ENCODE measurements around the gene BIVM. TPM values are rescaled to one million over a fixed set of nuclear protein-coding genes. Genes with fewer than 3 reads are reported as not detected.

BIVM gene
- total and polyA plus RNA-seq, 2 of the 4 experiments (the other 2 are of a cell fraction): 7.2 to 12.2 TPM

DNA sequence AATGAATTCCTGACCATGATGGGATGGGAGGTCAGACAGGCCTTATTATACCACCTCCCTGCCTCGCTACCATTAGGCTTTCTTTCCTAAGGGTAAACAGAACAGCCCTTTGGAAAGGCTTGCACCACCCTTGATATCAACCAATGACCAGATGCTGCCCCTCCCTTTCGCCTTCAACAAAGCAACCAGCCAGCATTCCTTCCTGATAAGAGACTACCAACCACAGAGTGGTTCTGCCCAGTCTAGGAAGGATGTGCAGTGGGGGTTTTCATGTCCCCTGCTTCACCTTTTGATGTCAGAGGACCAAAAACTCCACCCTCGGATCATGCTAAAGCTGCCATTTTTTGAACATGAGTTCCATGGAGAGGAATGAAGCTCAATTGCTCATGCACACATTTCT is 47.0 kb upstream of the BIVM start:
- no TSS peak for BruUV-seq (replicated peaks)
- no peaks in the 10 kb centered on the region for H3K4me1 ChIP-seq (ENCODE audit: control insufficient read depth, insufficient read depth, low read length)
- ATAC-seq (ENCODE audit: low read depth): no peak
- H3K4ac ChIP-seq (ENCODE audit: low read depth, low read length): no peak overlapping the region
- no peak overlapping the region for H2AK5ac ChIP-seq (ENCODE audit: low read depth, low read length)
- H2AK9ac ChIP-seq (replicated peaks; ENCODE audit: low read depth, low read length, poor library complexity): no peak overlapping the region
- no peak overlapping the region for H2BK20ac ChIP-seq (ENCODE audit: low read depth, low read length)
- no peak overlapping the region for H3K14ac ChIP-seq (replicated peaks; ENCODE audit: low read depth, low read length)
- no peaks in the 10 kb centered on the region for H3K36me3 ChIP-seq (ENCODE audit: control insufficient read depth, insufficient read depth, low read length)
- H2BK15ac ChIP-seq (ENCODE audit: low read depth, low read length): no peak overlapping the region
- dilution Hi-C loops (cut with HindIII; ENCODE audit: low sequenced_read_pairs, unreplicated experiment): no loop called here
- H2AFZ ChIP-seq (replicated peaks; ENCODE audit: low read length, poor library complexity): no peak overlapping the region
- POLR2A ChIA-PET (ENCODE audit: unreplicated experiment): no interaction called here
- H3K18ac ChIP-seq (ENCODE audit: low read depth, low read length): no peak overlapping the region
- H3K4me2 ChIP-seq (ENCODE audit: low read depth, low read length): no peak overlapping the region
- no CpG with 5 or more reads among the region's 3 CpGs for WGBS, 2 experiments (ENCODE audit: extremely low coverage in 2 of 2, insufficient read length in 1 of 2)
- H3K56ac ChIP-seq (ENCODE audit: extremely low read depth, insufficient read depth, low read length): no peak overlapping the region
- no peaks in the 10 kb centered on the region for H3K9me3 ChIP-seq (ENCODE audit: control insufficient read depth, insufficient read depth, low read length)
- in situ Hi-C loops (cut with MboI; ENCODE audit: low sequenced_read_pairs): no loop called here
- H2BK120ac ChIP-seq (ENCODE audit: low read depth, low read length): no peak overlapping the region
- DNase-seq: no peak
- H4K20me1 ChIP-seq (ENCODE audit: insufficient read depth, low read length): no peaks in the 10 kb centered on the region
- no peaks in the 10 kb centered on the region for H3K79me1 ChIP-seq (ENCODE audit: low read depth in 1 of 2, low read length in 2 of 2)
- H3K27me3 ChIP-seq (ENCODE audit: control insufficient read depth, insufficient read depth, low read length): no peaks in the 10 kb centered on the region
- H4K91ac ChIP-seq (ENCODE audit: insufficient read depth, low read depth, low read length): no peak overlapping the region
- H3K9ac ChIP-seq (ENCODE audit: low read depth, low read length): no peak overlapping the region
- CTCF ChIA-PET: no interaction called here
- intact Hi-C loops (cut with micrococcal nuclease): no loop called here
- H2BK5ac ChIP-seq (ENCODE audit: low read depth, low read length, poor library complexity, severe bottlenecking): no peak overlapping the region
- H3K4me3 ChIP-seq (ENCODE audit: insufficient read depth, low read depth, low read length): no peak overlapping the region
- no peaks in the 10 kb centered on the region for H3K9me1 ChIP-seq (ENCODE audit: insufficient read depth, low read length)
- H4K5ac ChIP-seq (ENCODE audit: low read depth, low read length): no peak overlapping the region
- no peak overlapping the region for H3K27ac ChIP-seq (ENCODE audit: insufficient read depth, low read length)
- no peak overlapping the region for H4K8ac ChIP-seq (ENCODE audit: low read depth in 2 of 2, low read length in 2 of 2)
- TF ChIP-seq, protein P1, sequence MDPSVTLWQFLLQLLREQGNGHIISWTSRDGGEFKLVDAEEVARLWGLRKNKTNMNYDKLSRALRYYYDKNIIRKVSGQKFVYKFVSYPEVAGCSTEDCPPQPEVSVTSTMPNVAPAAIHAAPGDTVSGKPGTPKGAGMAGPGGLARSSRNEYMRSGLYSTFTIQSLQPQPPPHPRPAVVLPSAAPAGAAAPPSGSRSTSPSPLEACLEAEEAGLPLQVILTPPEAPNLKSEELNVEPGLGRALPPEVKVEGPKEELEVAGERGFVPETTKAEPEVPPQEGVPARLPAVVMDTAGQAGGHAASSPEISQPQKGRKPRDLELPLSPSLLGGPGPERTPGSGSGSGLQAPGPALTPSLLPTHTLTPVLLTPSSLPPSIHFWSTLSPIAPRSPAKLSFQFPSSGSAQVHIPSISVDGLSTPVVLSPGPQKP (IDR thresholded peaks at IDR 0.05; ENCODE audit: borderline replicate concordance, low read depth, low read length): no peak
- no peak for TF ChIP-seq CHD1 (IDR thresholded peaks at IDR 0.05; ENCODE audit: low read depth, low read length)
- no peak for TF ChIP-seq SMC3 (IDR thresholded peaks at IDR 0.05; ENCODE audit: low read depth, low read length)
- TF ChIP-seq BHLHE40 (IDR thresholded peaks at IDR 0.05; ENCODE audit: low read depth, low read length): no peak
- TF ChIP-seq RAD21 (IDR thresholded peaks at IDR 0.05; ENCODE audit: low read length): no peak
- TF ChIP-seq MXI1 (IDR thresholded peaks at IDR 0.05; ENCODE audit: borderline replicate concordance, low read depth, low read length): no peak
- TF ChIP-seq MAFK (IDR thresholded peaks at IDR 0.05; ENCODE audit: low read depth, low read length): no peak
- TF ChIP-seq POLR2A (IDR thresholded peaks at IDR 0.05; ENCODE audit: low read depth, low read length): no peak
- TF ChIP-seq RFX5 (IDR thresholded peaks at IDR 0.05; ENCODE audit: low read depth, low read length): no peak
- H3K23ac ChIP-seq (ENCODE audit: low read depth, low read length): no peak overlapping the region
